ENCODE results near the gene TMEM63C.

DNA sequence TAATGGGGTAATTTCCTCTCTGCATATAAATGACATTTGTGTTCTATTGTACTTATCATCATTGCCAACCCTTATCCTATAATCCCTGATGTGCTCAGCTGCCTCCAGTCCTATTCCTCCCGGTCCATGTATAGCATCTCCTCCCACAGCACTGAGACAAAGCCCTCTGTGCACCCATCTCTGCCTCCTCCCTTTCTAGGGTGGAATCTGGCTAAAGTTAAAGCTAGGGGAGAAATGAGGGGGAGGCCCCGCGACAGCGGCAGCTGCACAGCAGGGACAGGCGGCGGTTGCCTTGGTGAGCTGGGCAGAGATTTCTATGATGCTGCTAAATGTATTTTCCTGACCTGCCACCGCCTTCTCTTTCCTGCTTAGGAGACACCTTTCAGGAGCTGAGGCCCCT, 27.2 kb upstream of the TMEM63C start:
- TF ChIP-seq, protein P1, sequence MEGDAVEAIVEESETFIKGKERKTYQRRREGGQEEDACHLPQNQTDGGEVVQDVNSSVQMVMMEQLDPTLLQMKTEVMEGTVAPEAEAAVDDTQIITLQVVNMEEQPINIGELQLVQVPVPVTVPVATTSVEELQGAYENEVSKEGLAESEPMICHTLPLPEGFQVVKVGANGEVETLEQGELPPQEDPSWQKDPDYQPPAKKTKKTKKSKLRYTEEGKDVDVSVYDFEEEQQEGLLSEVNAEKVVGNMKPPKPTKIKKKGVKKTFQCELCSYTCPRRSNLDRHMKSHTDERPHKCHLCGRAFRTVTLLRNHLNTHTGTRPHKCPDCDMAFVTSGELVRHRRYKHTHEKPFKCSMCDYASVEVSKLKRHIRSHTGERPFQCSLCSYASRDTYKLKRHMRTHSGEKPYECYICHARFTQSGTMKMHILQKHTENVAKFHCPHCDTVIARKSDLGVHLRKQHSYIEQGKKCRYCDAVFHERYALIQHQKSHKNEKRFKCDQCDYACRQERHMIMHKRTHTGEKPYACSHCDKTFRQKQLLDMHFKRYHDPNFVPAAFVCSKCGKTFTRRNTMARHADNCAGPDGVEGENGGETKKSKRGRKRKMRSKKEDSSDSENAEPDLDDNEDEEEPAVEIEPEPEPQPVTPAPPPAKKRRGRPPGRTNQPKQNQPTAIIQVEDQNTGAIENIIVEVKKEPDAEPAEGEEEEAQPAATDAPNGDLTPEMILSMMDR (conservative IDR thresholded peaks at IDR 0.05; ENCODE audit: low read length), result no peak
- TF ChIP-seq EZH2phosphoT487 (IDR thresholded peaks at IDR 0.05; ENCODE audit: borderline replicate concordance, low read depth, low read length), result no peak

All from OCI-LY7 (cell line).